GM12878 (cell line): Measurements from ENCODE around the gene IRF2BP1.

Experiments used
- SMC3 ChIP-seq: IDR thresholded peaks from 2 replicates; pipeline ENCODE4 v1.6.1; 2011; ENCODE audit warnings: low read length, improper control_type of control experiment, borderline replicate concordance
- SRF ChIP-seq, 2 experiments: IDR thresholded peaks; 2 replicates each; pipeline ENCODE4 v1.6.1; 2011; ENCODE audit warnings: low read depth in 2 of 2, low read length in 2 of 2, mild to moderate bottlenecking in 1 of 2, moderate library complexity in 1 of 2
- YY1 ChIP-seq: IDR thresholded peaks from 2 replicates; pipeline ENCODE4 v1.6.1; 2011; ENCODE audit warnings: low read depth, mild to moderate bottlenecking, low read length

DNA sequence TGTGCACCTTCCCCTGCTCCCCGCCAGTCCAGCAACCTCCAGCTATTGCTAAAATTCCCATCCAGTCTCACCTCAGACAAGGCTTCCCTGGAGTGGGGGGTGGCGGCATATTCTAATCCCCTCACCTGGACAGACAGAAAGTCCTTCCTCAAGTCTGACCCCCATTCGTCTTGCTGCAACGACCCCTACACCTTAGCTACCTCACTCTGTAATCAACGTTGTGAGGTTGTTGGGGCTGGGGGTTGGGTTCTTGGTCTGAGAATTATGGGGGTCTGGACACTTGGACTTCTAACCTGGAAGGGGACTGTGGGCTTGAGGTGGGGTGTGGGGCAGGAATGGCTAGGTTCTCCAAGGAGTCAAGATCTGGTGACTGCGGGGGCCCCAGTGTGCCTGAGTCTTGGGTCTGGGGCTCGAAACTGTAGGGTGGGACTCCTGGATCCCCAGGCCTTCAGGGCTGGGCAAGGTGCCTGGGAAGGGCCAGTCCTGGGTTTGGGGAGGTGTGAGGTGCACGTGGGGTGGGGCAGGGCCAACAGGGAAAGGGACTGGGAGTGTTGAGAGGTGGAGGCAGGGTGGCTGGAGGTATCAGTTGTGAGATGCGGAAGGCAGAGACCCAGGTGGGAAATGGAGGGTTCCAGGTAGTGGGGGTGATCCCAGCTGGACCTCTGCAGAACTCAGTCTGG, 20.5 kb downstream of the IRF2BP1 start:
- TF ChIP-seq SRF (IDR thresholded peaks at IDR 0.05; ENCODE audit: low read depth in 2 of 2, low read length in 2 of 2) (no peak), SMC3 (no peak), YY1 (no peak)
